HCT116 (cell line): ENCODE data around the gene ADARB2.

Experiments
- ATF3 ChIP-seq: IDR thresholded peaks from 2 replicates; pipeline ENCODE4 v1.6.1; 2012
- CTCF ChIP-seq, 3 experiments: fragments of 200-600 bp in 1 of 3; sonication (generic) in 1 of 3; IDR thresholded peaks in 2 of 3; conservative IDR thresholded peaks in 1 of 3; 2 replicates each; pipeline ENCODE4 v1.5.1; 2012 to 2017; ENCODE audit warnings: low read depth in 2 of 3, low read length in 2 of 3, antibody characterized with exemption in 1 of 3, borderline replicate concordance in 1 of 3, control low read depth in 1 of 3, mild to moderate bottlenecking in 1 of 3, mixed read lengths in 1 of 3, mixed run types in 1 of 3, moderate library complexity in 1 of 3; ENCODE audit not compliant: insufficient read depth in 1 of 3
- EZH2 ChIP-seq: fragments of 200-600 bp; sonication (generic); IDR thresholded peaks from 2 replicates; pipeline ENCODE4 v1.6.1; 2017; ENCODE audit warnings: antibody characterized with exemption, mixed run types
- JUND ChIP-seq: IDR thresholded peaks from 2 replicates; pipeline ENCODE4 v1.6.1; 2012
- POLR2A ChIP-seq: IDR thresholded peaks from 2 replicates; pipeline ENCODE4 v1.7.0; 2011; ENCODE audit warnings: borderline replicate concordance; ENCODE audit not compliant: insufficient read depth, insufficient read length; ENCODE audit errors: extremely low read depth
- RAD21 ChIP-seq: IDR thresholded peaks from 2 replicates; pipeline ENCODE4 v1.6.1; 2012; ENCODE audit warnings: low read depth, mild to moderate bottlenecking

- TF ChIP-seq CTCF (IDR thresholded peaks at IDR 0.05 in 2 of 3, conservative IDR thresholded peaks at IDR 0.05 in 1 of 3; ENCODE audit: borderline replicate concordance in 1 of 3, insufficient read depth in 1 of 3, low read depth in 2 of 3, low read length in 2 of 3), result no peak
- no peak for TF ChIP-seq EZH2
- TF ChIP-seq RAD21, result no peak
- TF ChIP-seq JUND, result no peak
- TF ChIP-seq POLR2A, result no peak
- TF ChIP-seq ATF3, result no peak
Measured at GRCh38 chr10:1602037-1602484, 135.3 kb downstream of the ADARB2 start.
